GM21576 (cell line): ENCODE data around the gene GPI.
"Not testable (repeated sequence)": the region's sequence is repeated elsewhere in the genome, so short reads cannot be mapped to it uniquely, and the experiment has no call there.

Experiments used
- ATAC-seq: cut with Tn5 transposase; IDR thresholded peaks from one replicate; pipeline ENCODE4 v1.9.1; 2021; ENCODE audit warnings: mild to moderate bottlenecking, moderate library complexity; ENCODE audit not compliant: unreplicated experiment

Gene GPI

DNA sequence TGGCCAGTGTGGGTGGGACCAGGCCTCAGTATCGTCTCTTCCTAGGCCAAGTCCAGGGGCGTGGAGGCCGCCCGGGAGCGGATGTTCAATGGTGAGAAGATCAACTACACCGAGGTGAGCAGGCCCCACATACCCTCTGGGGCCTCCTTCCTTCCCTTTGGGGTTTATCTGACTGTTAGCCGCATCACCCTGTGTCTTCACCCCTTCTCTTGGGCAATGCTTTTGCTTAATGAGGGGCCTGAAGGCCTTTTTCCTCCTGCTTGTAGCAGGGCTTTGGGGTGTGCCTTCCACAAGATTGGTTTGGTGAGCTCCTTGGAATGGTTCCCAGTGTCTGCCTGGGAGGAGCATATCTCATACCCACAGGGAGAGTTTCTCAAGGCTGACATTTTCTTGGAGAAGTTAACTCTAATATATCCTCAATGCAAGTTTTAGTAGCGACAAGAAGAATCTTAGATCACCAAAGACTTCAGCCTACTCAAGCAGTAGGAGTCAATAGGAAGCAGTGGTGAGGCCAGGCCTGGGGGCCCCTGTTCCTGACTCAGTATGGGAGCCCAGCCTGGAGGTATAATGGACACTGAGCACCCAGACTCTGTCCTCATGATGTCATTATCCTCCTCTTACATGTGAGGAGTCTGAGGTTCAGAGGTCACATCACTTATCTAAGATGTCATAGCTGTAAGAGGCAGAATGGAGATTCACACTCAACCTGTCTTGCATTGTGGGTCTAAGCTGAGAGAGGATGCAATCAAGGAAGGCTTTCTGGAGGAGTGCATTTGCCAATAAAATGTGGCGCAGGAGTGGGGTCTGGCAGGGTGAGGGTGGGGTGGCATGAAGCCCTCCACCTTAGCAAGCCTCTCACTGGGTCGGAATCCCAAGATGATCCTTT is 2.0 kb downstream of the GPI start:
- no peak for ATAC-seq

GRCh38 chr19:34367624-34367957 is 2.6 kb downstream of the GPI start:
- ATAC-seq: no peak

DNA sequence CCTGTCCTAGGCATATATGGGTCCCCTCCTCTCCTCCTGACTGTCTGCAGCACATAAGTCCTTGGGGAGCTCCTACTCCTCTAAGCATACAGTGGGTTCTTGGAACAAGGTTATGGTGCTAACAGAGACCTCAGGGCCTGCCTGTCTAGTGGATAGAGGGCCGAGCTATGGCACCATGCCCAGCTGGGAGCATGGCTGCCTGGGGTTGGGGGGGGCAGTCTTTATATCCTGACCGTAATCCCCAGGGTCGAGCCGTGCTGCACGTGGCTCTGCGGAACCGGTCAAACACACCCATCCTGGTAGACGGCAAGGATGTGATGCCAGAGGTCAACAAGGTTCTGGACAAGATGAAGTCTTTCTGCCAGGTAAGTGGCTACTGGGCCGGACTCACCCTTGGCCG is 3.3 kb downstream of the GPI start:
- ATAC-seq: no peak

GRCh38 chr19:34369166-34369565 is 4.2 kb downstream of the GPI start:
- not testable (repeated sequence) for ATAC-seq

- no peak for ATAC-seq
Observed at GRCh38 chr19:34370117-34370516, 5.1 kb downstream of the GPI start.

DNA sequence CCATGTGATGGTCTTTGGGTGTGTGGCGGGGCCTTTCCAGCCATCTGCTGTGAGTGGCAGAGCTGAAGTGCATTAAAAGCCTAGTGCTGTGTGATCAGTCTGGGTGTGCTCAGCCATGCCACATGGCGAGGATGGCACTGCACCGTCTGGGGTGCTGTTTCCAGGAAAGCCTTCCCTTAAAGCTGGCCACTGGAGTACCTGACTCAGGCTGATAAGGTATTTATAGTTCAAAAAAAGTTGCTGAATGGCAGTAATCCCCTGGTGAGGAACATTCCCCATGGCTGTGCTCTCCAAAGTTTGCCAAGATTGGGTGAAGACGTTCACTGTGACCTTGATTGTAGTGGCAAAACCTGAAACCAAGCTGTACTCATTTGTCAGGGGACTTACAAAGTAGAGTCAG is 6.0 kb downstream of the GPI start:
- ATAC-seq: no peak

GRCh38 chr19:34373601-34374288 is 8.7 kb downstream of the GPI start:
- no peak for ATAC-seq

GRCh38 chr19:34375598-34375997 is 10.6 kb downstream of the GPI start:
- no peak for ATAC-seq

GRCh38 chr19:34380639-34381241 is 15.7 kb downstream of the GPI start:
- no peak for ATAC-seq

DNA sequence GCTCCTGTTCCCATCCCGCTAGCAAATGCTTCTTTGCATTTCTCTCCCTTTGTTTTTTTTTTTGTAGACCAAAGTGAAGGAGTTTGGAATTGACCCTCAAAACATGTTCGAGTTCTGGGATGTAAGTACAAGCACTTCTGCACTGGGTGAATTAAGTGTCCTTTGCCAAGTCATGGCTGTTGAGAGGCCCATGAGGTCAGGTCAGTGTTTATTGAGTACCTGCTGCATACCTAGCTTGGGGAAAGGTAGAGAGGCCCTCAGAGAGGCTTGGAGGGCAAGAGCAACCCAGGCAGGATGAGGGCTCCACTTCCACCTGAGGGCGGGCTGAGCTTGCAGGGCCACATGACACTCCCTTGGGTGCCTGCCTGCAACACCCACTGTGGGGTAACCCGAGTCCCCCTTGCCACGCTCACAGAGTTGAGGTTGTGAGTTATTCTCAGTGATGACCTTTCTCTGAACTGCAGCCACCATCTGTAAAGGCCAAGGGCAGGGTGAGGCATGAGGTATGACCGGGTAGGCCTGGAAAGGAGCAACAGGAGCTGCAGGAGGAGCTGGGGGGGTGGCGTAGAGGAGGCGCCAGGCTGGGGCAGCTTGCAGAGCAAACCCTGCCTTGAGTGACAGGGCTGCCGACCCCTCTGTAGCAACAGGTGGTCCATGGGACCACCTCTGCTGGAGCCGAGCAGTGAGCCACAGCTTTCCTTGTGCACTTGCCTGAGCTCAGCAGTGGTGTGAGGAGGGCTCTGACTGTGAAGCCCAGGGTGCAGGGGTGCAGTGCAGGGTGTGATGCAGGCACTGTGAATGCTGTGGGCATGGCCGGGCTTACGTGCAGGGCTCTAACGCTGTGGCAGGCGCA is 16.6 kb downstream of the GPI start:
- no peak for ATAC-seq

GRCh38 chr19:34382471-34382870 is 17.5 kb downstream of the GPI start:
- ATAC-seq: no peak

DNA sequence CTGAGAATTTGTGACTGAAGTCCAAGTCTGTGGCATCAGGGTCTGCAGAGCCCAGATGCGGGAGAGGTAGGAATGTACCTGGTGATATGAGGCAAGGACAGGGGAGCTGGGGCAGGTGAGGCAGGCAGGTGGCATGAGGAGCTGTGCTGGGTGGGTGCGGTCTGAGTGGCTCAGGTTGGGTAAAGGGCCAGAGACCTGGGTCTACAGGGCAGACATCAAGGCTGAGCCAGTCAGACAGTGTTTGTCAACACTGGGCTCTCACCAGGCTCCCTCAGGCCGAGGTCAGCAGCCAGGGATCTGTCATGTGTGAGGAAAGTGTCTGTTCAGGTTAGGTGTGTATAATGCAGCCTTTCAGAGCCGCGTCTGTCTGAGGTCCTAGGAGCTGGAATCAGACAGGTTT is 18.6 kb downstream of the GPI start:
- ATAC-seq: no peak

DNA sequence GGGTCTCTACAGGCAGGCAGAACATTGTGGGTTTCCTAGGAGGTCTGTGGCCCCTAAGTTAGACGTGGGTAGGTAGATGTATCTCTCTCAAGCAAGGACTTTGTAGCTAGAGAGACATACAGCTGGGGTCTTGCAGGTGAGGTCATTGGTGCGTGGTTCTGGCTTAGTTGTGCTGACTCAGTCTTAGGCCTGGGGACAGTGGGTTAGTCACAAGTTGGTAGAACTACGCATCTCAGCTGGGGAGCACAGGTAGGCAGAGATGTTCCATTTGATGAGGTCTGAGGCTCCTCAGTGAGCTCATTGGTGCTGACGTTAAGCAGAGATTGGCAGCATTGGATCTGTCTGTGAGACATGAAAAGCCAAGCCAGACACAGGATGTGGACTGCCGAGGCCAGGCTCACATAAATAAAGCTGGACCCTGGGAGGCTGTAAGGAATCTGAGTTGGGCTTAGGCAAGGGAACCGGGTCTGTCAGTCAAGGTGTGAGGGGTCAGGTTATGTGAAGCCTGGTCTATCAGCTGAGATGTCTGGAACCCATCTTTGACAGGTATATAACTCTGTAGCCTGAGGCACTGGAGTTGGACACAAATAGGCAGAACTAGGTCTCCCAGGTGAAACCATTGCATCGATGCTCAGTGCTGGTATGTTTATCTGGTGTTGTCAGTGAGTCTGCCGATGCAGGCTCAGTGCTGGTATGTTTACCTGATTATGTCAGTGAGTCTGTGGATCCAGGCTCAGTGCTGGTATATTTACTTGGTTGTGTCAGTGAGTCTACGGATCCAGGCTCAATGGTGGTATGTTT is 21.8 kb downstream of the GPI start:
- no peak for ATAC-seq

DNA sequence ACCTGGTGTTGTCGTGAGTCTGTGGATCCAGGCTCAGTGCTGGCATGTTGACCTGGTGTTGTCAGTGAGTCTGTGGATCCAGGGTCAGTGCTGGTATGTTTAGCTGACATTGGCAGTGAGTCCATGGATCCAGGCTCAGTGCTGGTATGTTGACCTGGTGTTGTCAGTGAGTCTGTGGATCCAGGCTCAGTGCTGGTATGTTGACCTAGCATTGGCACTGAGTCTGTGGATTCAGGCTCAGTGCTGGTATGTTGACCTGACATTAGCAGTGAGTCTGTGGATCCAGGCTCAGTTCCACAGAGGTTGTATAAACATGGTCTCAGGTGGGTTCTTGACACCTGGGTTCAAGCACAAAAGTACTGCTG is 22.4 kb downstream of the GPI start:
- ATAC-seq: no peak

DNA sequence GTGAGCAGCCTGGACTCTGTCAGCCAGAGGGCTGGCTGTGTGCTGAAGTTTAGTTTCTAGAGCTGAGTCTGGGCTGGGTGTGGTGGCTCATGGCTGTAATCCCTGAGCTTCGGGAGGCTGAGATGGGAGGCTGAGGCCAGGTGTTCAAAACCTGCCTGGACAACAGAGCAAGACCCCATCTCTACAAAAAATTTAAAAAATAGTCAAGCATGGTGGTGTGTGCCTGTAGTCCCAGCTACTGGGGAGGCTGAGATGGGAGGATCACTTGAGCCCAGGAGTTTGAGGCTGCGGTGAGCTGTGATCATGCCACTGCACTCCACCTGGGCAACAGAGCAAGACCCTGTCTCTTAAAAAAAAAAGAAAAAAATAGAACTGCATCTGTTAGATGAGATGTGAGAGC is 23.7 kb downstream of the GPI start:
- ATAC-seq: not testable (repeated sequence)

DNA sequence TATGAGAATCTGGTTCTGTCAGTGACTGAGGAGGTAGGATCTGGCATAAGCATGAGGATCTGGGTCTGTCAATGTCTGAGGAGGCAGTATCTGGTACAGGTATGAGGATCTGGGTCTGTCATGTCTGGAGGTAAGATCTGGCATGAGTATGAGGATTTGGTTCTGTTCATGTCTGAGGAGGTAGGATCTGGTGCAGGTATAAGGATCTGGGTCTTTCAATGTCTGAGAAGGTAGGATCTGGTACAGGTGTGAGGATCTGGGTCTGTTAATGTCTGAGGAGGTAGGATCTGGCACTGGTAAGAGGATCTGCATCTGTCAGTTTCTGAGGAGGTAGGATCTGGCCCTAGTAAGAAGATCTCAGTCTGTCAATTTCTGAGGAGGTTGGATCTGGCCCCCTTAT is 26.8 kb downstream of the GPI start:
- no peak for ATAC-seq

DNA sequence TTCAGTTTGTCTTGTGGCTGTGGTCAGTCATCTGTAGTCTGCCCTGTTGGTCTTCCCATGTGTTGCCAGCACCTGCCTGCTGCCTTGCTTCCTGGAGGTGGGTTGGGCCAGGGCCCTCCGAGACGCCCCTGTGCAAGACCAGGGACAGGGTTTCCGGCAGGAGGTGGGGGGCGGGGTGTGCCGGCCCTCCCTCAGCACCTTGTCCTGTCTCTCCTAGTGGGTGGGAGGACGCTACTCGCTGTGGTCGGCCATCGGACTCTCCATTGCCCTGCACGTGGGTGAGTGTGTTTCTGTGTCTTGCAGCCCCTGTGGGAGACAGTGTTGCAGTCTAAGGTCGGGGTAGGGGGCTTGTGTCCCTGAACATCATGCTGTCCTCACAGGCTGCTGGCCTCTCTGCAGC is 28.0 kb downstream of the GPI start:
- ATAC-seq: no peak

- ATAC-seq: no peak
Observed at GRCh38 chr19:34393629-34394028, 28.6 kb downstream of the GPI start.

- ATAC-seq: no peak
Observed at GRCh38 chr19:34397853-34398252, 32.9 kb downstream of the GPI start.

- ATAC-seq: no peak
Observed at GRCh38 chr19:34399886-34400285, 34.9 kb downstream of the GPI start.
